ENCODE results near the gene SLAMF9. TPM values are rescaled to one million over a fixed set of nuclear protein-coding genes. Genes with fewer than 3 reads are reported as not detected.

Gene SLAMF9
- total RNA-seq, result not detected in 2 replicates

DNA sequence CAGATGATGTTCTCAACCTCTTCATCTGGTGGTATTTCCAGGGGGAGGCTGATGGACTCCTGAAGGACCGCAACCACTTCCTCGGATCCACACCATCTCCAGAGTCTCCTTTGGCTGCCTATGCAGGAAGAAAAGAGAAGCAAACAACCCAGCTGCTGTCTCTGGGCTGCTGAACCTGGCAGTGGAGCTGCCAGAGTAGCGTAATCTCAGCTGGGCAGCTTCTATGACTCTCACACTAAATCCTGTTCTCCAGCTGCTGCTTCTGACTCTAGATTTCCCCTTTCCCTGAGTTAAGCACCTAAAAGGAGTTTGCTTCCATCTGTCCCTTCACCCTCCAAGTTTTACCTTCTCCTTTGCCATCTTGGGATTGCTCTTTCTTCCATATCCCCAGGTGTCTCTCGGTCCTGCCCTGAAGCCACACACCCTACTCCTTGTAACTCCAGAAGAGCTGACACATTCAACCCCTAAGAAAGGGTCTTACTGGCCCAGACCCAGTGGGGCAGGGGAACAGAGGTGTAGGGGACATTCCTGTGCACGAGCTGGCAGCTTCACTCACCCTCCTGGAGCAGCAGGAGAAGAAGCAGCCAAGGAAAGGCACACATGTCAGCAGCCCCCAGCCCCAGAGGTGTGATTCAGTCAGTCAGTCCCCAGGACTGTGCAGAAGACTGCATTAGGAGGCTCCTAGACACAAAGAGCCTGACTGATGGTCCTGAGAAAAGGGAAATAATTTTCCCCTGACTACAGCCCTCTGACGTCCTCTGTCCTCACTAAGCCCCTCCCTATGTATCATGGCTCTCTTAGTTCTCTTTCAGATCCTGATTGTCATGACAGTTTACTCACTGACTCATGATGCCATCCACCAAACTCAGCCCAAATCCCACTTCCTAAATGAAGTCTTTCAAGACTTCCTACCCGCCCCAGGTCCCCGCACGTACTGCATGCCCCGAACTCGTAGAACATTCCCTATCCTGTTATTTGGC lies at the start of gene SLAMF9:
Gene SLAMF9, minus strand, starts transcription at position 702 of the 980 bp plus-strand sequence. Its CDS starts 100 bp downstream, at position 602.

GRCh38 chr1:159945483-159946241 lies 8.4 kb downstream of the SLAMF9 start, which contains the start of gene IGSF9:
TSS of gene IGSF9 (minus strand) at chr1:159945613. CDS start at chr1:159943454, 2,159 bp downstream.

DNA sequence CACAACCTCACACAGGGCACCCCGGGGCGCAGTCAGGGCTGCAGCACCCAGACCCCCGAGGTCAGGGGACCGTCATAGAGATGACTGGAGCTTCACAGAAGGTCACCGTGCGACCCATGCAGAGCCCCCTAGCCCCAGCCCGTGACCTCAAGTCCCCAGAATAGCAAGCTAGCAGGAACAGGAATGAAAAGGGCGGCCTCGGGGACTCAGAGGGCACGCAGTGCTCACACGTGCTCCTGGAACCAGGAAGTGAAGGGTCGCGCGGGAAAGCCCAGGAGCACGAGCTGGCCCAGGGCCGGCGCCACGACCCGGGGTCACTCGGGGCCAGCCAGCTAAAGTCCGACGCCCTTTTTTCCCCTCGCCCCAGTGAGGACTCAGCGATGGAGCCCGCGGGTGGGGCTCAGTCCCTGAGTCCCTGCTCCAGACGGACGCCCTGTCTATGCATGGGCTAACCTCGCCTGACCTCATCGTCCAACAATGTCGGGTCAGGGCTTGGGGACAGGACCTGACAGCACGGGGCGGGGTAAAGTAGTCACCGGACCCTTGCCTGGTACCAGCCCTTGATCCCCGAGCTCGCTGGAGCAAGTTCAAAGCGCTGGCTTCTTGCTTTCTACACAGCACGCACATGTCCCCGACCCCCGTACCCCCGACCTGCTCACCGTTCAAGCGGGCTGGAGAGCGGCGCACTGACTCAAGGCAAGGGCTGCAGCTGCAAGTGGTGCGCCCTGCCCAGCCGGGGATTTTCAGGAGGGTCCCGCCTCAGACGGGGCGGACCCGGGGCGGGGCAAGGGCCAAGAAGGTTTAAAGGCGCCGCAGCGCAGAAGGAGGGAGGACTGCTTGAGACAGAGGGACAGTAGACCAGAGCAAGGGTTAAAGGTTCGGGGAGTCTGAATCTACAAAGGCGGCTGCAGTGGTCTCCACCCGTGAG lies 29.0 kb downstream of the SLAMF9 start, which contains the start of gene TAGLN2:
Gene TAGLN2, minus strand, starts transcription at position 717 of the 928 bp plus-strand sequence. CDS start 4,998 bp downstream, outside the sequence.

Other genes with a start within 250 kb of the SLAMF9 start
- not detected in 2 replicates for gene CRP, start 239.6 kb downstream of the SLAMF9 start, total RNA-seq
- gene DUSP23, start 173.3 kb downstream of the SLAMF9 start, total RNA-seq, result 48.0 and 53.8 TPM in 2 replicates
- not detected in 2 replicates for gene FCRL6, start 151.9 kb downstream of the SLAMF9 start, total RNA-seq
- gene SLAMF8, start 127.4 kb downstream of the SLAMF9 start, total RNA-seq, result not detected in 2 replicates
- not detected in 2 replicates for gene VSIG8, start 91.6 kb downstream of the SLAMF9 start, total RNA-seq
- not detected in 2 replicates for gene CFAP45, start 54.1 kb downstream of the SLAMF9 start, total RNA-seq
- 446 and 509 TPM in 2 replicates for gene TAGLN2, start 28.7 kb downstream of the SLAMF9 start, total RNA-seq
- 0.16 TPM in 1 of 2 replicates, not detected in the other for gene IGSF9, start 8.6 kb downstream of the SLAMF9 start, total RNA-seq
- 1.4 and 3.1 TPM in 2 replicates for gene PIGM, start 77.8 kb upstream of the SLAMF9 start, total RNA-seq
- not detected in 2 replicates for gene KCNJ10, start 115.9 kb upstream of the SLAMF9 start, total RNA-seq
- gene KCNJ9, start 127.3 kb upstream of the SLAMF9 start, total RNA-seq, result not detected in 2 replicates
- 18.1 and 23.2 TPM in 2 replicates for gene IGSF8, start 144.4 kb upstream of the SLAMF9 start, total RNA-seq
- 1.3 TPM in 1 of 2 replicates, not detected in the other for gene ATP1A2, start 161.5 kb upstream of the SLAMF9 start, total RNA-seq
- gene ATP1A4, start 197.4 kb upstream of the SLAMF9 start, total RNA-seq, result not detected in 2 replicates
- not detected in 2 replicates for gene CASQ1, start 236.3 kb upstream of the SLAMF9 start, total RNA-seq

Measured in cardiac atrium fibroblast (primary cell).